Right lung (tissue), 10 donors: ENCODE data around the gene CFAP43. TPM values are rescaled to one million over a fixed set of nuclear protein-coding genes. Genes with fewer than 3 reads are reported as not detected.

Experiments
- DNase-seq, 2 donors: peaks; one replicate each; pipeline ENCODE4 v3.0.0-alpha.2; 2013
- long read RNA-seq, 8 donors: transcript quantifications; one replicate each; lab custom pipeline, GENCODE V29; 2026
- polyA plus RNA-seq, 5 donors: library from polyadenylated mRNA; unstranded; fragments of 120-200 nt; gene quantifications; one replicate each; pipeline versions ENCODE4 v1.2.1 to v1.2.3, GENCODE V29; 2013; ENCODE audit warnings: inconsistent platforms in 1 of 5, low replicate concordance in 1 of 5; ENCODE audit not compliant: insufficient read length in 5 of 5, insufficient read depth in 1 of 5

CFAP43 gene, protein sequence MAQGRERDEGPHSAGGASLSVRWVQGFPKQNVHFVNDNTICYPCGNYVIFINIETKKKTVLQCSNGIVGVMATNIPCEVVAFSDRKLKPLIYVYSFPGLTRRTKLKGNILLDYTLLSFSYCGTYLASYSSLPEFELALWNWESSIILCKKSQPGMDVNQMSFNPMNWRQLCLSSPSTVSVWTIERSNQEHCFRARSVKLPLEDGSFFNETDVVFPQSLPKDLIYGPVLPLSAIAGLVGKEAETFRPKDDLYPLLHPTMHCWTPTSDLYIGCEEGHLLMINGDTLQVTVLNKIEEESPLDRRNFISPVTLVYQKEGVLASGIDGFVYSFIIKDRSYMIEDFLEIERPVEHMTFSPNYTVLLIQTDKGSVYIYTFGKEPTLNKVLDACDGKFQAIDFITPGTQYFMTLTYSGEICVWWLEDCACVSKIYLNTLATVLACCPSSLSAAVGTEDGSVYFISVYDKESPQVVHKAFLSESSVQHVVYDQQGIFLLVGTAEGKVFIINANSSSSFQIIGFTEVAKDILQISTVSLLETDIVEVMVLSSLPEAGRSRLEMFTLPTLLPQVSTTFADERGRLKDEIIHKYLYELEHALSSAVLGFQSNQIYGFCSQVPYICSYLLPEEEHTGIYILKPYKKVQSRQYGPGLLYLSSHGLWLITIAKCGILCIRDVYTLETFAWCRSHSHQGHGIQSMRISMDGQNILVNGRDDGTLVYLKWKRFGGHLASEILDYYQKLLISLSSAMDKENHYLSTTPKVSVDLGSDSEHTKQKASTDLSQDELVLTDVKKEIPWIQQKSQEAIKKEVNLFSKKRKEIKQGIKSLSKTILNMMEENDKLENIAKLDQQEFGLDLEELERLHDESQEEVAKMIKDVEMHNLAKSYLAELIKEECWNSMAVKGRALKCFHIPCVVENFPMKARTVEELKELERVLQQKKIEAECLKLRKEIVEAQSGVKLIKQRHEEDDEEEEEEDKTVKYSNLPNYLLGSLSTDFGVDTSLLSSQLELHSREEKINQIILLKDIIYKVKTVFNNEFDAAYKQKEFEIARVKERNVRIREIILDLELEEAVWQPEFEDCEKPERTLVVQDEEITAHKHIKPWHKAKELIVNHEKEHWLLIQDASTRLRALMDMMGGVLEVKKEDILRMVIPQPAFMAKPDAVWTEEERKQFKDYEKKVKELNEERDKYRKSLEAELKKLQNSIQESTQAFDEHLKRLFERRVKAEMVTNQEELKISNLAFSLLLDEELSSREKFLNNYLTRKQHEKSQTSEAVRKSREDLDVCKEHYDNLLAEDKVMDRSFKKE (N-terminal part only)
- 10 to 100 TPM; 10.1 to 25.6 (median 16.5) TPM for polyA plus RNA-seq
- long read RNA-seq, donor 1, result 0 reads
- long read RNA-seq, donor 2, partial matches to known transcripts, result 81 of 174 reads
- long read RNA-seq, donor 2, other reads (novel, unspliced or antisense), result 93 of 174 reads
- long read RNA-seq, donor 3, result 0 reads
- long read RNA-seq, donor 4, result 0 reads
- long read RNA-seq, donor 5, result 0 reads
- long read RNA-seq, donor 6, result 0 reads
- long read RNA-seq, donor 7, result 0 reads
- long read RNA-seq, donor 8, result 0 reads

DNA sequence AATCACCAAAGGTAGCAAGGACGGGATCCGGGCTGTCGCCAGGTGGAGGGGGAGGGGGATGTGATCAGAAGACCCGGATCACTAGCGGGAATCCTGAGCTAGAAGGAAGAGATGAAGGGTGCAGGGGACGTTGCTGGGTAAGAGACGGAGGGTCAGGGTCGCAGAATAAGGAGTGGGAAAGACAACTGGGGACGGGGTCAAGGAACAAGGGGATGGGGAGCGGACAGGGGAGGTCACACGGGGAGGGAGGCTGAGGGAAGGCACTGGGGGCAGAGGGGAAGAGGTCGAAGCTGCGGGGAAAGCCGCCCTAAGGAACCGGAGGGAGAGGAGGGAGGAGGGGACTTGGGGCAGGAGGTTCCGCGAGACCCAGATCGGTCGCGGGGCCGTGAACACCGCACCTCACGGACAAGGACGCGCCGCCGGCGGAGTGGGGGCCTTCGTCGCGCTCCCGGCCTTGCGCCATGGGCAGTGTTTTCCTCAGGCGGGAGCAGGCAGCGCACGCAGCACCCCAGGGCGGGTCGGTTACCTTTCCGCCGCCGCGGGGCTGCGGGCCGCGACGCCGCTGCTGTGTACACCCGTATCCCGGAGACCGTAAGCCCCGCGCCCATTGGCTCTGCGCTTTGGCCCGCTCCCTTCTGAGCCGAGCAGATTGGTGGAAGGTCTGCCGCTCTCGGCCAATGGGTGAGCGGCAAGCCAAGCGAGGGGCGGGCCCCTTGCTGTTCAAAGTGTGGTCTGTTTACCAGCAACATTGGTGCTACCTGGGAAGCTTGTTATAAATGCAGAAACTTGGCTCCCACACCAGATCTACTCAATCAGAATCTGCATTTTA lies at the start of gene CFAP43:
Gene CFAP43, minus strand, starts transcription at position 581 of the 829 bp plus-strand sequence. Its CDS starts 118 bp downstream, at position 463.
- peak; percentile 97 for DNase-seq

DNA sequence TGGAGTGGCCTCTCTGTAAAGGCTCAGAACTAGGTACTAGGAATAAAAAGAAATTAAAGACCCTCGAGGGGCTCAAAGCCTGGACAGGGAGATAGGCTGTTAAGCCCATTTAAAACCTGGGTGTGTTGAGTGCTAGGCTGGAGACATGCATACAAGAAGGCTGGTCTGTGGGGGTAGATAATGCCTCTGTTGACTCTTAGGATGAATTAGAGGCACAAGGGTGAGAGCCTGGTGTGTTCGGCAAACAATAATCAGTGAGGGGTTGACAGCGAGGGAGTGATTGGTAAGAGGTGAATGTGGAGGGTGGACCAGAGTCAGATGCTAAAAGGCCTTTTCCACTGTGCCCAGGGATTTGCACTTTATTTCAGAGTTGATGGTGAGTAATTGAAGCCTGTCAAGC lies 49.5 kb upstream of the CFAP43 start:
- no peak for DNase-seq

DNA sequence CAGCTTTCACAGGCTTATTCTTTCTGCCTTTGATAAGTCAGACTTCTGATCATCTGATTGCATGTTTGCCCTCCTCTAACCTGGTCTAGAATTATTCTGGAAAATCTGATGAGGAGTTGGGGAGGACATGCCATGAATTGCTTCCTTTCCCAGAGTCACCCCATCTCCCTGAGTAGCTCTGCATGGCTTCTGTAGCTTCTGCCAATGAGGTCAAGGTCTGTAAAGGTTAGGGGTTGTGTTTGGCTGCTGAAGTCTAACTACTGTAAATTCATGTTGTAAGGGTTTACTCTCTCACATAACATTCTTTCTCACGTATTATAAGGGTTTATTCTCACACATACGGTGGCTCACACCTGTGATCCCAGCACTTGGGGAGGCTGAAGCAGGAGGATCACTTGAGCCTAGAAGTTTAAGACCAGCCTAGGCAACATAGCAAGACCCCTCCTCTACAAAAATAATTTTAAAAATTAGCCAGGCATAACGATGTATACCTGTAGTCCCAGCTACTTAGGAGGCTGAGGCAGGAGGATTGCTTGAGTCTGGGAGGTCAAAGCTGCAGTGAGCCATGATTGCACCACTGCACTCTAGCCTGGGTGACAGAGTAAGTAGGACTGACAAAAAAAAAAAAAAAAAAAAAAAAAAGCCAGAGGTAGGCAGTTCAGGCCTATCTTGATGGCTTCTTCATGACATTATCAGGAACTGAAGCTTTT lies 47.5 kb upstream of the CFAP43 start:
- DNase-seq, result no peak

DNA sequence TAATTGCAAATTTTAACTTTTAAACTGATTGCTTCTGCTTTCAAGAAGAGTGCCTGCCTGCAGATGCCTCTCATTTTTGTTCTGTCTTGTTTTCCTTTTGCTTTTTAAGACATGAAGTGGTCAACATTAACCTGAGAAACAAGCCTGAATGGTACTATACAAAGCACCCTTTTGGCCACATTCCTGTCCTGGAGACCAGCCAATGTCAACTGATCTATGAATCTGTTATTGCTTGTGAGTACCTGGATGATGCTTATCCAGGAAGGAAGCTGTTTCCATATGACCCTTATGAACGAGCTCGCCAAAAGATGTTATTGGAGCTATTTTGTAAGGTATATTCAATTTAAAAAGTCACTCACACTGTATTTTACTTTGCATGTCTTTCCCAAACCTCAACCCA lies 45.6 kb upstream of the CFAP43 start:
- no peak for DNase-seq

DNA sequence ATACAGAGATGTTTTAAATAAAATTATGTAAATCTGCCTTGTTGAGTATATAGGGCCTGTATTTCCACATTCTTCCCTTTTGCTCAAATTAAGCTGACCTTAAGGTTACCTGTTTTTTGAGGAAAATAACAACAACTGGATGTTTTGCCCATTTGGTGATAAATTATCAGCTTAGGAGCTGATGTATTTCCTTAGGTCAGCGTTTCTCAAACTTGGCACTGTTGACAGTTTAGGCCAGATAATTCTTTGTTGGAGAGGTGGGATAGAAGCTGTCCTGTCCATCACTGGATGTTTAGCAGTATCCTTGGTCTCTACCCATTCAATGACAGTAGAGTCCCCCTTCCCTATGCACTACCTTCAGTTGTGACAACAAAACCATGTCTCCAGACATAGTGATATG lies 44.0 kb upstream of the CFAP43 start:
- DNase-seq, result no peak

DNA sequence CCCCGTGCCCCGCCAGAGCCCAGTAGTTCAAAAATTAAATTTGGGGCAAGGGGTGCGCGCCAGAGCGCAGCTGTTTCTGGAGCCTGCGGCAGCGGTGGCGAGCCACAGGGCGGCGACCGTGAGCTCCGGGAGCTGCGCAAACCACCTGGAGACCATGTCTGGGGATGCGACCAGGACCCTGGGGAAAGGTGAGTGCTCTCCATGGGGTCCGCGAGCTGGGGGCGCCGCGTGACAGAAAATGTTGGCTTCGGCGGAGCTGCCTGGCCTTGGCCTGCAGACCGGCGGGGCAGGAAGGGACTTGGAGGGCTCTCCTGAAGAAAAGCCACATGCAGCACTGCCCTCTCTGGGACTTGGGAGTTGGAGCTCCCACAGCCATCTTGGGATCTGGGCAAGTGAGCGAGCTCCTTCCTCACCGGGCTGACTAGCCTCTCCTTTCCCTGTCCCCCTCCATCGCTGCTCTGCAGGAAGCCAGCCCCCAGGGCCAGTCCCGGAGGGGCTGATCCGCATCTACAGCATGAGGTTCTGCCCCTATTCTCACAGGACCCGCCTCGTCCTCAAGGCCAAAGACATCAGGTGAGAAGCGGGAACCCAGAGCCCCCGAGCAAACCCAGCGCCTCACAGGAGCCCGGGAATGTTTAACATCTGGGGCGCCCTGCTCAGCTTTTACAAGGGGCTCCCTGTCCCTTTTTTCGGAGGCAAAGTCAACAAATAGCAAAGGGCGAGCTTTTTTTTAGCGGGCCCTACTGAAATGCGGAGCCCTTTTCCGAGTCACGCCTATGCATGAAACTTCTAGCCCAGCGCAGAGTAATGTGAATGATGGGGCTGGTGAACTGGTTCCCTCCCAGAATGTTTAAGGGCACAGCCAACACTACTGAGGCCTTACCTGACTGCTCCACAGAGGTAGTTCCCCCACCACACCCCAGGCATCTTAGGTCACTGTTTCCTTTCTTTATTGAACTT lies 42.9 kb upstream of the CFAP43 start:
- DNase-seq, result peak; percentile 48 to 57

DNA sequence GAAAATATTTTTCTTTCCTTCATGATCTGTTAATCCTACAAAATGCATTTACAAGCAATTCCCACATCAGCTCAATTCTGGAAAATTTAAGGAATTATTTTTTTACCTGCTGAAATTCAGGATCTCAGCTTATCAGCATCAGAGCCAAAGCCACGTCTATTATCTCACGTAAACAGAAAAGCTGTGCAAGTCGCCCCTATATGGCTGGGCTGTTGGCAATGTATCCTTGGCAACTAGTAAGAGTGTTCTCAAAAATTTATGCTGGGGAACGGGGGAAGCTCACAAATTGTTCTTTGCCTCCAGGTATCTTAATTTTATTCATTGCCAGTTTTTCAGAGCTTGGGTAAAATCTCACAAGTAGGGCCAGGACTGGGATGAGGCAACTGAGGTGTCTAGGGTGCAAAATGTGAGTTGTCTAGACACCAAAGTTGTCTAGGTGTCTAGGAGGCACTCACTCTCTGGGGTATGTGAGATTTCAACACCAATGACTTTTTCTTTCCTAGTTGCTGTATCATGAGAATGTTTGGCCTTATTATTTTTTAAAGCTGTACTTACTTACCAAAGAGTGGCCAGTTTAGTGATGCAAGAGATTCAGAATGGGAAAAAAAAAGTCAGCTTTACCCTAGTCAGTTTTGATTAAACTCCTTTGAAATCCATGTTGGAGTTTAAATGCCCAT lies 41.9 kb upstream of the CFAP43 start:
- no peak for DNase-seq

DNA sequence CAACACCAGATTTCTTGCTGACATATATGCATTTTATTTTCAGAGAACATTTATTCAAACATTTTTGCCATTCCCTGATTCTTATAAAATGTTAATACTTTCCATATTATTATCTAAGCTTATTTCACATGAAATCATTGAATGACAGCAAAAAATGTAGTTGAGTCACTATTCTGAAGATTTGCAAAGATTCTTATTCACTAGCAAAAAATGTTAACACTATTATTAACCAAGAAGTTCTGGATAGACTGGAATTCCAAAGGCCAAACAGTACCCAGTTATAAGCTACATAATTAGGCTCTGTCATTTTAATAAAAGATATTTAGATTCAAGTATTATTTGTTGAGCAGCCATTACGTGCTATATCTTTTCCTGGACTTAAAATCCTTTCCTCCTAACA lies 41.1 kb upstream of the CFAP43 start:
- DNase-seq, result no peak

DNA sequence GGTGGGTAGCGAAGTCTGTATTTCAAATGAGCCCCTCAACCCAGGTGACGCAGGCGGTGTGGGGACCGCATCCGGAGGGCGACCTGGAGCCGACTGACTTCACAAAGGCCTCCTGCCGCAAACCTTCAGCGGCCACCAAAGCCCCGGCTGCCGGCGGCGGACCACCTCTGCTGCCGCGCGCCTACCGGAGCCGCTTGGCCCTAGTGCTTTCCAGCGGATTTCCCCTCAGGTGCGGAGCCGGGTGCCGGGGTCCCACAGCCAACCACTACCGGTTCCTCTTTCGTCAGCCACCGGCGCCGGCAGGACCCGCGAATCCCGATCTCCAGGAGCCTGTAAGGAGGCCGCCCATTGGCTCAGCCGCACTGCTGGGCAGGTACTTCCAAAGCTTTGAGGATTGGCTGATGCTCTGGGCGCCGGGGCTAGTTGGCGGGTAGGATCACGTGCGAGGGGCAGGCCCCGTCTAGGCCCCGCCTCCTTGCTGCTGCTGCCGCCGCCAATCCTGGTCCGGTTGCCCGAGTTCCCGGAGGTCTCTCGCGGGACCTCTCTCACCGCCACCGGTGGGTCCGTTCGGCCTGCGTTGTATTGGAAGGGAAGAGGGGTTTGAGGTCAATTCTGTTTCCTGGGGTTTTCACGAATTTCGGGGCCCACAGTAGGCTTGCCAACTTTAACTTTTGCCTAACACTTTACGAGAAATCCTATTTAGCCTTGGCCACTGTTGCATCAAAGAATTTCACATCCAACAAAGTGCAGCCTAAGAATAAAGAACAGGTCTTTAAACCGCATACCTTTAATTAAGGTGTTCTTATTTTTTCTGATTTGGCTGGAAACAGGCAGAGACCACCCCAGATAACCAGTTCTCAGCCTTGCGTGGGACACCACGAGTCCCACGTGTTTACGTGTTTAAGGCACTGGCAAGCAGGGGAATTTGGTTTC lies 36.8 kb upstream of the CFAP43 start, which contains the start of gene GSTO2:
Gene GSTO2, plus strand, starts transcription at position 472 of the 933 bp plus-strand sequence. CDS start 5,732 bp downstream, outside the sequence.
- peak; percentile 95 to 96 for DNase-seq

DNA sequence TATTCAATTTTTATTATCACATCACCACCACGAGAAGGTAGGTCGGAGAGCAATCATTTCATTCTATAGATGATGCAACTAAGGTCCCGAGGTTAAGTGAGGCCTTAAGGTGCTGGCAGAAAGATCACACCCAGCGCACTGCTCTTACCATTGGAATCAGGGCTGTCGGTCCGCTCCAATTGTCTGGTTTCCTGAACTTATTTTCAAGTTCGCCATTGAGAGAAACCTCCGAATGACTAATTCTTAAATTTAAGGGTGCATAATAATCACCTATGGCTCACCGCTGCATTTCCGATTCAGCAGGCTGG lies 36.2 kb upstream of the CFAP43 start:
- no peak for DNase-seq

DNA sequence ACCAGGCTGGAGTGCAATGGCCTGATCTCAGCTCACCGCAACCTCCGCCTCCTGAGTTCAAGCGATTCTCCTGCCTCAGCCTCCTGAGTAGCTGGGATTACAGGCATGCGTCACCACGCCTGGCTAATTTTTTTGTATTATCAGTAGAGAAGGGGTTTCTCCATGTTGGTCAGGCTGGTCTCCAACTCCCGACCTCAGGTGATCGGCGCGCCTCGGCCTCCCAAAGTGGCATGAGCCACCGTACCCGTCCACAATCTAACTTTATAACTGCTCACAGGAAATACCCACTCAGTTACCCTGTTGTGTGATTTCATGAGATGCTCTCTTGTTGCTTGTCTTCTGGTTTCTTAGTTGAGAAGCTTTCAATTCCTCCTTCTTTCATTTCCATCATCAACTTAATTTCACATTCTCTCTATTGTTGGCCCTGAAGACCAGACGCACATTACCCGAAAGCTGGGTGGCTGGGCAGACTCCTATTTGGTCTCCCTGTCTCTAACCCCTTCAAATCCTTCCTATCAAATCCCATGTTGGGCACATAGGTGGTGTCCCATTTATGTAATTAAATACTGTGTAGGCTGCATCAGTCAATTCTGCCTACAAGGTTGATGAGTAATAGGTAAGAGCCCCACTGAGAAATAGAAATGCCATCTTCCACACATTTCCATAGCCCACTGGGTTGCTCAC lies 35.7 kb upstream of the CFAP43 start:
- DNase-seq, result no peak

DNA sequence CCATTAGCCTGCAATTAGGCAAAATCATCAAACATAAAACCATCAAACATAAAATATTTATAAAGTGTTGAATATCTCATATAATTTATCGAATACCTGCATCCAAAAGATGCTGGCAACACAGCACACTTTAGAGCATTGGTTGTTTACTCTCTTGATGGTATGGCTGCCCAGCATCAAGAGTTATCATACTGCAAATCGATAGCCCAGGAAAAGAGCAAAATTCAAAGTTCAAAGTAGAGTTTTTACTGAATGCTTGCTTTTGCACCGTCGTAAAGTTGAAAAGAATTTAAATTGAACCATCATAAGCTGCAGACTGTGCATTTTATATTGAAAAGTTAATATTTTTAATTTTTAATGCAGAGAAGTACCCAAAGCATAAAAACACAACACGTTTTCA lies 32.6 kb upstream of the CFAP43 start:
- DNase-seq, result no peak

DNA sequence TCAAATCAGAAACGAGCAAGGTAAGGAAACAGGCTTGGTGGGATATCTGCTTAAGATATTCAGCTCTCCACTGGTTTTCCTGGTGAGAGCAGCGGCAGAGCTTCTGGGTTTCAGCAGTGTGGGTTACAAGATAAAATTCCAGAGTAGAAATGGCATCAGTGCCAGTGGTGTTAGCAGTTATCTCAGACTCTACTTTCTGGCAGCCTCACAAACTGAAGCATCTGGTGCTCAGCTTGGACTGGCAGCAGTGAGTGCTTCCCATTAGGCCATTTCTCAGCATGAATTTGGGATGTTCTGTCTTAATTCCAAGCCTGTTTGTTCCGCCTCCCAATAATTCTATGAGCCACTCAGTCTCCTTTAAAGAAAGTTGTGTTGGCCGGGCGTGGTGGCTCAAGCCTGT lies 29.9 kb upstream of the CFAP43 start:
- DNase-seq, result no peak

DNA sequence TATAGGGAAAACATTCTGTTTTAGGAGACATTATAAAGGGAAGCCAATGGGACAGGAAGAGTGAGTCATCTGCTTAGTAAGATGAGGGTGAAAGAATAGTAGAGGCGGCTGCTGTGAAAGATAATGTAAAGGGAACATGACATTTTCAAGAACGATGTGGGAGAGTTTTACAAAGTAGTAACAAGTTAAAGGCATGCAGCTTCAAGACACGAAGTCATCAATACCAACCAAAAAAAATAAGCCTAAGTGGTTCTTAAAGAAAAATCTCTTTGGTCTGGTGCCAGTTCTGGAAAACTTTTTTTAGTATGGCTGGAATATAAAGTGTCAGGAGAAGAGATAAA lies 28.6 kb upstream of the CFAP43 start:
- DNase-seq, result no peak

DNA sequence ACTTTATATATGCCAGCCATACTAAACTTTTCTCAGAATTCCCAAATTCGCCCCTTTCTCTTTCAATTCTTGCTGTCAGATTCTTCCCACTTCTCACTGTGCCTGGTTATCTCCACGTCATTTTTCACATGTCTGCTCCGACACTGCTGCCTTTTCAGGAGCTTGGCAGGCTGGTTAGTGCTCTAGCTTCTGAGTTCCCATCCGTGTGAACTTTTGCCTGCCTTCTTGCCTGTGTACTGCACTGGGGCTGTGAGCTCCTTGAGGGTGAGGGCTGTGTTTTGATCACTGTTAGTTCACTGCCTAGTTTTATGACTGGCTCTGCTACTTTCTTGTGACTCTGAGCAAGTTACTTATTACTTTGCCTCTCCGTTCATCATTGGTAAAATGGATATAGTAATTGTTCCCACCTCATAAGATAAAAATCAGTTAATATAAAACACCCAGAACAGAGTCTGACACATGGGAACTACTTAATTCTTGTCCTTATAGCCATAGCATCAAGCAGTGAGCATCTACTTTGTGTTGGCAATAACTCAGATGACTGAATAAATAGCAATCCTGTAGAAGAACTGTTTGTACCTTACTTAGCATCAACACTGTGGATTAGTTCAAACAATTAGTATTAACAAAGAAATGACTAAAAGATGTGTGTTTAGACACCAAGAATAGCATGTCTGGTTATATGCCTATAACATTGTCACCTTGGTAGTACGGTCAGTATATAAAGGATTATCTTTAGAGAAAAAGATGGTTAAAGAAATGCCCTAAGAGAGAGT lies 28.0 kb upstream of the CFAP43 start:
- DNase-seq, result no peak
